Measurements from ENCODE around the gene GRM7.

- TF ChIP-seq CTCF (IDR thresholded peaks at IDR 0.05; ENCODE audit: low read depth, low read length, missing input control) (no peak), TAF1 (conservative IDR thresholded peaks at IDR 0.05) (no peak), ZBTB33 (IDR thresholded peaks at IDR 0.05) (no peak), REST (IDR thresholded peaks at IDR 0.05) (no peak), GABPA (IDR thresholded peaks at IDR 0.05 in 1 of 2, conservative IDR thresholded peaks at IDR 0.05 in 1 of 2) (no peak), RAD21 (IDR thresholded peaks at IDR 0.05) (no peak), EGR1 (IDR thresholded peaks at IDR 0.05; ENCODE audit: low read depth in 2 of 2) (no peak), ATF3 (IDR thresholded peaks at IDR 0.05) (no peak), SP1 (IDR thresholded peaks at IDR 0.05) (no peak), YY1 (IDR thresholded peaks at IDR 0.05) (peak; percentile 13), HNF4G (IDR thresholded peaks at IDR 0.05) (no peak), MAX (IDR thresholded peaks at IDR 0.05) (no peak)
These were observed 69.0 kb downstream of the GRM7 start for GRCh38 chr3:6929918-6930317.

Data from liver (tissue), 3 donors.